ENCODE measurements around the gene HGS. TPM values are rescaled to one million over a fixed set of nuclear protein-coding genes. Genes with fewer than 3 reads are reported as not detected.

HGS gene
- polyA plus RNA-seq, 1 donor from 2014 or later, result 81.1 TPM

DNA sequence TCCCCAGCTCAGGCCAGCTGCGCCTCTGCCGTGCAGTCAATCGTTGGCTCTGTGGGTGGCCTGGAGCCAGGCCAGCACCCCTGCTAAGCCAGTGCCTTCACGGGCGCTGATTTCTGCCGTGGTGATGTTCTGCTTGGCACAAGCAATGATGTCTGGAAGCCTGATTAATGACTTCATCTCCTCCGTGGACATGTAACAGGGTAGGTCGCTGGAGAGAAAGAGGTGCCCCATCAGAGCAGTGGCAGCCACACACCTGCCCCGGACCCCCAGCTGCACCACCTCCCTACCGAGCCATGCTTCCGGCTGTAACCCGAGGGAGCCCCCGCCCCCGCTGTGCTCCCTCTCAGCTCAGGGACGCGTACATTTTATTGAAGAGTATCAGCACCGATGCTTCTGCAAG is 2.1 kb upstream of the HGS start:
- Histone ChIP-seq H3K36me3 (ENCODE audit: insufficient read depth, low read length) (no peaks in the 10 kb centered on the region), H3K4me2 (ENCODE audit: low read length) (no peak overlapping the region), H3K27me3 (ENCODE audit: insufficient read depth, low read depth, low read length) (no peaks in the 10 kb centered on the region), H3K4me3 (ENCODE audit: low read length) (no peak overlapping the region), H3K9me2 (ENCODE audit: insufficient read depth, low read length) (no peaks in the 10 kb centered on the region), H3K79me2 (replicated peaks; ENCODE audit: insufficient read depth, low read length) (peaks cover 37% of the 10 kb centered on the region), H3K9ac (ENCODE audit: low read length) (no peak overlapping the region), H3K9me3 (ENCODE audit: low read length) (no peaks in the 10 kb centered on the region), H3F3A (ENCODE audit: insufficient read depth, low read length, poor library complexity, severe bottlenecking) (no peaks in the 10 kb centered on the region), H4K20me1 (ENCODE audit: insufficient read depth) (peaks cover 7% of the 10 kb centered on the region), H2AFZ (ENCODE audit: low read depth, low read length) (no peak overlapping the region), H3K27ac (ENCODE audit: low read length) (no peak overlapping the region)
- no peak for TF ChIP-seq SMC3 (conservative IDR thresholded peaks at IDR 0.05; ENCODE audit: poor library complexity)
- no peak for TF ChIP-seq RAD21 (conservative IDR thresholded peaks at IDR 0.05)
- no peak for TF ChIP-seq EP300 (conservative IDR thresholded peaks at IDR 0.05; ENCODE audit: poor library complexity, severe bottlenecking)
- no peak for TF ChIP-seq MXI1 (conservative IDR thresholded peaks at IDR 0.05; ENCODE audit: poor library complexity, severe bottlenecking)
- TF ChIP-seq TAF1 (IDR thresholded peaks at IDR 0.05; ENCODE audit: low read depth), result no peak
- no peak for TF ChIP-seq EZH2 (IDR thresholded peaks at IDR 0.05; ENCODE audit: borderline replicate concordance, insufficient read depth, low read length, poor library complexity, severe bottlenecking)
- TF ChIP-seq, protein P1, sequence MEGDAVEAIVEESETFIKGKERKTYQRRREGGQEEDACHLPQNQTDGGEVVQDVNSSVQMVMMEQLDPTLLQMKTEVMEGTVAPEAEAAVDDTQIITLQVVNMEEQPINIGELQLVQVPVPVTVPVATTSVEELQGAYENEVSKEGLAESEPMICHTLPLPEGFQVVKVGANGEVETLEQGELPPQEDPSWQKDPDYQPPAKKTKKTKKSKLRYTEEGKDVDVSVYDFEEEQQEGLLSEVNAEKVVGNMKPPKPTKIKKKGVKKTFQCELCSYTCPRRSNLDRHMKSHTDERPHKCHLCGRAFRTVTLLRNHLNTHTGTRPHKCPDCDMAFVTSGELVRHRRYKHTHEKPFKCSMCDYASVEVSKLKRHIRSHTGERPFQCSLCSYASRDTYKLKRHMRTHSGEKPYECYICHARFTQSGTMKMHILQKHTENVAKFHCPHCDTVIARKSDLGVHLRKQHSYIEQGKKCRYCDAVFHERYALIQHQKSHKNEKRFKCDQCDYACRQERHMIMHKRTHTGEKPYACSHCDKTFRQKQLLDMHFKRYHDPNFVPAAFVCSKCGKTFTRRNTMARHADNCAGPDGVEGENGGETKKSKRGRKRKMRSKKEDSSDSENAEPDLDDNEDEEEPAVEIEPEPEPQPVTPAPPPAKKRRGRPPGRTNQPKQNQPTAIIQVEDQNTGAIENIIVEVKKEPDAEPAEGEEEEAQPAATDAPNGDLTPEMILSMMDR (IDR thresholded peaks at IDR 0.05; ENCODE audit: poor library complexity, severe bottlenecking), result no peak
- no peak for TF ChIP-seq POLR2AphosphoS5 (IDR thresholded peaks at IDR 0.05)
- TF ChIP-seq, protein P2, sequence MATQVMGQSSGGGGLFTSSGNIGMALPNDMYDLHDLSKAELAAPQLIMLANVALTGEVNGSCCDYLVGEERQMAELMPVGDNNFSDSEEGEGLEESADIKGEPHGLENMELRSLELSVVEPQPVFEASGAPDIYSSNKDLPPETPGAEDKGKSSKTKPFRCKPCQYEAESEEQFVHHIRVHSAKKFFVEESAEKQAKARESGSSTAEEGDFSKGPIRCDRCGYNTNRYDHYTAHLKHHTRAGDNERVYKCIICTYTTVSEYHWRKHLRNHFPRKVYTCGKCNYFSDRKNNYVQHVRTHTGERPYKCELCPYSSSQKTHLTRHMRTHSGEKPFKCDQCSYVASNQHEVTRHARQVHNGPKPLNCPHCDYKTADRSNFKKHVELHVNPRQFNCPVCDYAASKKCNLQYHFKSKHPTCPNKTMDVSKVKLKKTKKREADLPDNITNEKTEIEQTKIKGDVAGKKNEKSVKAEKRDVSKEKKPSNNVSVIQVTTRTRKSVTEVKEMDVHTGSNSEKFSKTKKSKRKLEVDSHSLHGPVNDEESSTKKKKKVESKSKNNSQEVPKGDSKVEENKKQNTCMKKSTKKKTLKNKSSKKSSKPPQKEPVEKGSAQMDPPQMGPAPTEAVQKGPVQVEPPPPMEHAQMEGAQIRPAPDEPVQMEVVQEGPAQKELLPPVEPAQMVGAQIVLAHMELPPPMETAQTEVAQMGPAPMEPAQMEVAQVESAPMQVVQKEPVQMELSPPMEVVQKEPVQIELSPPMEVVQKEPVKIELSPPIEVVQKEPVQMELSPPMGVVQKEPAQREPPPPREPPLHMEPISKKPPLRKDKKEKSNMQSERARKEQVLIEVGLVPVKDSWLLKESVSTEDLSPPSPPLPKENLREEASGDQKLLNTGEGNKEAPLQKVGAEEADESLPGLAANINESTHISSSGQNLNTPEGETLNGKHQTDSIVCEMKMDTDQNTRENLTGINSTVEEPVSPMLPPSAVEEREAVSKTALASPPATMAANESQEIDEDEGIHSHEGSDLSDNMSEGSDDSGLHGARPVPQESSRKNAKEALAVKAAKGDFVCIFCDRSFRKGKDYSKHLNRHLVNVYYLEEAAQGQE (IDR thresholded peaks at IDR 0.05; ENCODE audit: borderline replicate concordance), result no peak

DNA sequence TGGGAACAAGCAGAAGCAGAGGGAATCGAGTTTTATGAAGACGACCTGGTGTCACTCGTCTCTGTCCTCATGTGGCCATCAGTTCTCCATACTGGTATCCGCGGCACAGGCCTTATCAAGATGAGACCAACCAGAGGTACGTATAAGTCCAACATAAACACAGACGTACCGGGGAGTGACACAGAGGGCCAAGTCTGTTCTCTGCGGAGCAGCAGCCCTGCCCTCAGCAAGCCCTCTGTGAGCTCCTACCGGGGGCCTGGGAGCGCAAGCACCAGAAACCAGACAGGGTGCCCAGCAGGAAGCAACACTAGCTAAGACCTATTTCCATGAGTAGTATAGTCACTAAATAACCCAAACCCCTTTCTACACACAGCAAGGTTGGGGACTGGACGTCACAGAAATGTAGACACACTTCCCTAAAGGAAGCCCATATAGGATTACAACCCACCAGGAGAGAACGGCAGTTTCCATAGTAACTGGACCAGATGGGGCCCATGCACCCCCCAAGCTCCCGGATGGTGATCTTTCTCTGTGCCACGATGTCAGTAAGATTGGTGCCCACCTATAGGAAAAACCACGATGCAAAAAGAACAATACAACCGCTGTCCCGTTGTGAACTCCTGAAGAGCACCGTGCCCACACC is 1.1 kb upstream of the HGS start:
- no peaks in the 10 kb centered on the region for H3K9me3 ChIP-seq (ENCODE audit: low read length)
- no peaks in the 10 kb centered on the region for H3K27me3 ChIP-seq (ENCODE audit: insufficient read depth, low read depth, low read length)
- no peaks in the 10 kb centered on the region for H3K36me3 ChIP-seq (ENCODE audit: insufficient read depth, low read length)
- H3K79me2 ChIP-seq (replicated peaks; ENCODE audit: insufficient read depth, low read length), result peaks cover 37% of the 10 kb centered on the region
- H3F3A ChIP-seq (ENCODE audit: insufficient read depth, low read length, poor library complexity, severe bottlenecking), result no peaks in the 10 kb centered on the region
- no peaks in the 10 kb centered on the region for H3K9me2 ChIP-seq (ENCODE audit: insufficient read depth, low read length)
- peak overlapping the region; percentile 92 for H3K27ac ChIP-seq (ENCODE audit: low read length)
- H3K4me2 ChIP-seq (ENCODE audit: low read length), result peak overlapping the region; percentile 63
- peak overlapping the region; percentile 33 for H2AFZ ChIP-seq (ENCODE audit: low read depth, low read length)
- H3K9ac ChIP-seq (ENCODE audit: low read length), result peak overlapping the region; percentile 98
- peak overlapping the region; percentile 100 for H3K4me3 ChIP-seq (ENCODE audit: low read length)
- H4K20me1 ChIP-seq (ENCODE audit: insufficient read depth), result peaks cover 7% of the 10 kb centered on the region
- TF ChIP-seq TAF1 (IDR thresholded peaks at IDR 0.05; ENCODE audit: low read depth), result no peak
- no peak for TF ChIP-seq RAD21 (conservative IDR thresholded peaks at IDR 0.05)
- TF ChIP-seq, protein P1 (IDR thresholded peaks at IDR 0.05; ENCODE audit: poor library complexity, severe bottlenecking), result no peak
- TF ChIP-seq EZH2 (IDR thresholded peaks at IDR 0.05; ENCODE audit: borderline replicate concordance, insufficient read depth, low read length, poor library complexity, severe bottlenecking), result no peak
- TF ChIP-seq, protein P2 (IDR thresholded peaks at IDR 0.05; ENCODE audit: borderline replicate concordance), result peak; percentile 14
